GM03348 (cell line): ENCODE results near the gene RPL12.

Source experiments
- DNase-seq: peaks from one replicate; pipeline ENCODE4 v3.0.0; 2012; ENCODE audit warnings: low spot score

RPL12 gene

GRCh38 chr9:127404631-127405030 lies 46.6 kb downstream of the RPL12 start:
- DNase-seq: no peak

GRCh38 chr9:127403507-127404192 lies 47.6 kb downstream of the RPL12 start:
- DNase-seq: no peak

- no peak for DNase-seq
These were observed 48.7 kb downstream of the RPL12 start for GRCh38 chr9:127402401-127403090.

GRCh38 chr9:127399736-127400269 lies 51.4 kb downstream of the RPL12 start:
- DNase-seq: no peak

- no peak for DNase-seq
These were observed 52.3 kb downstream of the RPL12 start for GRCh38 chr9:127398715-127399400.

- DNase-seq: no peak
These were observed 52.9 kb downstream of the RPL12 start for GRCh38 chr9:127398275-127398647.
